Hypothalamus (tissue), 51 donors: ENCODE results near the gene TFPT.
"Not testable (repeated sequence)": the region's sequence is repeated elsewhere in the genome, so short reads cannot be mapped to it uniquely, and the experiment has no call there.

Experiments
- DNase-seq, 51 donors: peaks; one replicate each; lab custom pipeline; 2025; lab: John Stamatoyannopoulos, UW

The TFPT gene

GRCh38 chr19:54125713-54126112 lies 10.3 kb upstream of the TFPT start:
- no peak for DNase-seq

- no peak for DNase-seq
These were observed 8.9 kb upstream of the TFPT start for GRCh38 chr19:54124393-54124792.

- DNase-seq: no peak
These were observed 8.2 kb upstream of the TFPT start for GRCh38 chr19:54123682-54124081.

GRCh38 chr19:54121259-54121658 lies 5.8 kb upstream of the TFPT start:
- no peak for DNase-seq

GRCh38 chr19:54114340-54115108 lies 933 bp downstream of the TFPT start:
- peak in 29 of 51 donors; percentile 3 to 49 (median 32) for DNase-seq

GRCh38 chr19:54109651-54110050 lies 5.8 kb downstream of the TFPT start:
- no peak for DNase-seq

GRCh38 chr19:54108496-54108895 lies 7.0 kb downstream of the TFPT start:
- DNase-seq: no peak

GRCh38 chr19:54107876-54108490 lies 7.5 kb downstream of the TFPT start:
- DNase-seq: no peak

GRCh38 chr19:54106716-54107115 lies 8.7 kb downstream of the TFPT start:
- no peak for DNase-seq

- DNase-seq: no peak
These were observed 9.7 kb downstream of the TFPT start for GRCh38 chr19:54105796-54106195.

- DNase-seq: no peak
These were observed 10.3 kb downstream of the TFPT start for GRCh38 chr19:54104998-54105715.

GRCh38 chr19:54102421-54103169 lies 12.9 kb downstream of the TFPT start, which contains the start of gene NDUFA3:
NDUFA3 (plus strand) TSS chr19:54102855; CDS start chr19:54102879, 24 bp downstream.
- DNase-seq: peak; percentile 76 to 99 (median 96)

GRCh38 chr19:54100561-54100960 lies 14.9 kb downstream of the TFPT start, which contains the start of gene OSCAR:
OSCAR (minus strand) TSS chr19:54100803; CDS start chr19:54100792, 11 bp downstream.
- DNase-seq: peak in 9 of 51 donors; percentile 3 to 27 (median 8)

- DNase-seq: not testable (repeated sequence)
These were observed 15.6 kb downstream of the TFPT start for GRCh38 chr19:54099903-54100255.

- no peak for DNase-seq
These were observed 16.1 kb downstream of the TFPT start for GRCh38 chr19:54099190-54099902.

GRCh38 chr19:54096617-54097106 lies 18.8 kb downstream of the TFPT start:
- DNase-seq: peak in 3 of 51 donors; percentile 4 to 10 (median 6)

GRCh38 chr19:54095859-54096616 lies 19.4 kb downstream of the TFPT start:
- peak in 7 of 51 donors; percentile 1 to 28 (median 7) for DNase-seq

GRCh38 chr19:54095136-54095858 lies 20.2 kb downstream of the TFPT start:
- DNase-seq: no peak
